Fibroblast of pulmonary artery (primary cell): ENCODE results near the gene DNAJC13.
A peak's percentile ranks its signal among the peaks of the same experiment; 100 is the strongest.
"Not testable (repeated sequence)": the region's sequence is repeated elsewhere in the genome, so short reads cannot be mapped to it uniquely, and the experiment has no call there.

ENCODE experiments used
- DNase-seq: peaks from one replicate; pipeline ENCODE4 v3.0.0-alpha.2; 2010; ENCODE audit warnings: low read depth
- H3K4me3 ChIP-seq: replicated peaks from 2 replicates; pipeline ENCODE4 v1.5.1; 2011; ENCODE audit warnings: low read depth, mild to moderate bottlenecking, control low read depth, low read length, moderate library complexity
- TF ChIP-seq, protein P1 (sequence below): IDR thresholded peaks from 2 replicates; pipeline ENCODE4 v1.5.1; 2011; ENCODE audit warnings: mild to moderate bottlenecking, control low read depth, low read length, inconsistent platforms; ENCODE audit errors: missing control alignments

DNAJC13 gene

DNA sequence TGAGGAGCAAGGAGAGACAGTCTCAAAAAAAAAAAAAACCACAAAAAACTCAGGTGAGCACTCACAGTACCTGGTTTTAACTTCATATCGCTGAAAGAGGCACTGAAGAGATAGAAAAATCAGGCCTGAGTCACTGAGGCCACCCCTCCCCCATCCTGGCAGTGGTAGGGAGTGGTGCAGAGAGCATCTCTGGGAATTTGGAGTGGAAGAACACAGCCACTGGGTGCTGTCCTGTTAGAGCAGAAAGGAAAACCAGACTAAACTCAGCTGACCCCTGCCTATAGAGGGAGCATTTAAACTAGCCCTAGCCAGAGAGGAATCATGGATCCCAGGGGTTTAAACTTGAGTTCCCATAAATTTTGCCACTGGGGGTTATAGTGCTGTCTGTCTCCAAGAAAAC is 22.2 kb upstream of the DNAJC13 start:
- DNase-seq, result no peak
- TF ChIP-seq, protein P1, sequence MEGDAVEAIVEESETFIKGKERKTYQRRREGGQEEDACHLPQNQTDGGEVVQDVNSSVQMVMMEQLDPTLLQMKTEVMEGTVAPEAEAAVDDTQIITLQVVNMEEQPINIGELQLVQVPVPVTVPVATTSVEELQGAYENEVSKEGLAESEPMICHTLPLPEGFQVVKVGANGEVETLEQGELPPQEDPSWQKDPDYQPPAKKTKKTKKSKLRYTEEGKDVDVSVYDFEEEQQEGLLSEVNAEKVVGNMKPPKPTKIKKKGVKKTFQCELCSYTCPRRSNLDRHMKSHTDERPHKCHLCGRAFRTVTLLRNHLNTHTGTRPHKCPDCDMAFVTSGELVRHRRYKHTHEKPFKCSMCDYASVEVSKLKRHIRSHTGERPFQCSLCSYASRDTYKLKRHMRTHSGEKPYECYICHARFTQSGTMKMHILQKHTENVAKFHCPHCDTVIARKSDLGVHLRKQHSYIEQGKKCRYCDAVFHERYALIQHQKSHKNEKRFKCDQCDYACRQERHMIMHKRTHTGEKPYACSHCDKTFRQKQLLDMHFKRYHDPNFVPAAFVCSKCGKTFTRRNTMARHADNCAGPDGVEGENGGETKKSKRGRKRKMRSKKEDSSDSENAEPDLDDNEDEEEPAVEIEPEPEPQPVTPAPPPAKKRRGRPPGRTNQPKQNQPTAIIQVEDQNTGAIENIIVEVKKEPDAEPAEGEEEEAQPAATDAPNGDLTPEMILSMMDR, result no peak
- no peak overlapping the region for H3K4me3 ChIP-seq

GRCh38 chr3:132396255-132396654 is 21.0 kb upstream of the DNAJC13 start:
- no peak overlapping the region for H3K4me3 ChIP-seq
- no peak for DNase-seq
- TF ChIP-seq, protein P1, result no peak

DNA sequence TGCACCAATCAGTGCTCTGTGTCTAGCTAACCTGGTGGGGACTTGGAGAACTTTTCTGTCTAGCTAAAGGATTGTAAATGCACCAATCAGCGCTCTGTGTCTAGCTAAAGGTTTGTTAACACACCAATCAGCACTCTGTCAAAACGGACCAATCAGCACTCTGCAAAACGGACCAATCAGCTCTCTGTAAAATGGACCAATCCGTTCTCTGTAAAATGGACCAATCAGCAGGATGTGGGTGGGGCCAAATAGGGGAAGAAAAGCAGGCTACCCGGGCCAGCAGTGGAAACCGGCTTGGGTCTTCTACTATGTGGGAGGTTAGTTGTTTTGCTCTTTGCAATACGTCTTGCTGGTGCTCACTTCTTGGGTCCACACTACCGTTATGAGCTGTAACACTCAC is 20.5 kb upstream of the DNAJC13 start:
- not testable (repeated sequence) for H3K4me3 ChIP-seq, DNase-seq

DNA sequence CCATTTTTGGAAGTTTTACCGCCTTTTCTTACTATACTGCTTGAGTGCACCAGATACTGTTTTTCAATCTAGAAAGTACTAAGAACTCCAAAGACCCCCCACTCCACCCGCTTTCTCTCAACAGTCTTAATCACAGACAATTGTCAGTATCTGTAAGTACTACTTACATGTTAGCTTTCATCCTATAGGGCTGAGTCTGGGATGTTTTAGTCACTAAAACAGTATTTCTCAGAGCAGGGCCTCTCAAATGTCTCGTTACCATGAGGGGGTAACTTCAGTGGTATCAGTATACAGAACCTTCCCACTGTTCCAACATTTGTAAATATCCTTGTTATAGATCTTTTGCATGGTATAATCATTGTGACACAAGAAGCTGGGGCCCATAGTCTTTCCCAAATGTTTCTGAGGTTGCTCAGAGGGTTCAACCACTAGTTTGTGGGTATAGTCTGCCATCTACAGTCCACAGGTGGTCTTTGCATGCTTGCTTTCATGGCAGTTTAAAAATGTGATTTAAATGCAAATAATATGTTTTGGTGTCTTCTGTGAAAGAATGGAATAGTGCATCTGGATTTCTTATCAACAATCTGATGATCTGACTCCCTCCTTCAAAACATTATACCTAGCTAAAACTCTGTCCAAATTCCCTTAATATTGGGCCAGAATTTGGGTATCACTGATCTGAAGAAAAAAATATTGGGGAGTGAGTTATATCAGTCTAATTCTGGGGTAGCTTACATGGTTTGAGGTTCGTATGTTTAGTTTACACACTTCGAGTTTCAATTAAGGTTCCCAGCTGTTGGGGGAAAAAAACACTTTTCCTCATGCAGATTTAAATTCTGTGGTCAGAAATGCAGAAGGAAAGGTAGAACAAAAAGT is 18.0 kb upstream of the DNAJC13 start:
- H3K4me3 ChIP-seq, result no peak overlapping the region
- TF ChIP-seq, protein P1, result peak; percentile 94
- DNase-seq, result peak; percentile 85

- DNase-seq, result no peak
- TF ChIP-seq, protein P1, result no peak
- no peak overlapping the region for H3K4me3 ChIP-seq
Measured at GRCh38 chr3:132401255-132401654, 16.0 kb upstream of the DNAJC13 start.

GRCh38 chr3:132404276-132404675 is 13.0 kb upstream of the DNAJC13 start:
- TF ChIP-seq, protein P1, result no peak
- DNase-seq, result peak; percentile 65
- H3K4me3 ChIP-seq, result no peak overlapping the region

DNA sequence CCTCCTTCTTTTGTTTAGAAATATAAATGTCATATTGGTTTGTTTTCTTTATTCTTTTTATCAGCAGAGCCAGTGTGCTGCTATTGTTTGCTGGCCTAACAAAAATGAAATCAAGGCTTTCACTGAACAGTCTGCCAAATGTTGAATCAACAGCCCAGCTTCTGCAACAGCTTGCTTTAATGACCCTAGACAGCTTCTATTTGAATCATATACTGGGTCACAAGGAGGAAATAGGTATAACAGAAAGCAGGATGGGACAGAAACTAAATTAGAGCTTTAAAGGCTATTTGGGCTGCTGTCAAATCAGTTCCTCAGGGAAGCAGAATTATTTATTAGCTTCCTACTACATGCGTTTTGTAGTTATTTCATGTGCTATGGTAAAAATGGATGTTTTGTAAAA is 12.1 kb upstream of the DNAJC13 start:
- peak; percentile 79 for DNase-seq
- H3K4me3 ChIP-seq, result no peak overlapping the region
- TF ChIP-seq, protein P1, result no peak
